Measurements from ENCODE around the gene PDE12. TPM values are rescaled to one million over a fixed set of nuclear protein-coding genes. Genes with fewer than 3 reads are reported as not detected.
"Not testable (repeated sequence)": the region's sequence is repeated elsewhere in the genome, so short reads cannot be mapped to it uniquely, and the experiment has no call there.

PDE12 gene
- total and polyA plus RNA-seq, 7 donors: 5.9 to 20.6 (median 16.3) TPM

DNA sequence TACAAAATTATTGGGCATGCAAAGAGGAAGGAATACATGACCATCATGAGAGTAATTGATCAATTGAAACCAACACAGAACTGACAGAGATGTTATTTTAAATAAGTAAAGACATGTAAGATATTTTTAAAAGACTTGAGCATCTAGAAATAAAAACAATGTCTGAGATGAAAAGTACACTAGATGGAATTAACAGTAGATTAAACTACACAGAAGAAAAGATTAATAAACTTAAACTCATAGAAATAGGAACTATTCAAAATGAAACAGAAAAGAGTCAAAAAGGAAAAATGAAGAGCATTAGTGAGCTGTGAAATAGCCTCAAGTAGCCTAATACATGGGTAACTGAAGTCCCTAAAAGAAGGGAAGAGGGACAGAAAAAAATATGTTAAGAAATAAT is 49.6 kb downstream of the PDE12 start:
- Histone ChIP-seq H3K9me3 (peaks cover 6% of the 10 kb centered on the region), H3K27ac (no peak overlapping the region), H3K4me1 (no peaks in the 10 kb centered on the region), H3K36me3 (ENCODE audit: insufficient read depth in 1 of 2, low read depth in 1 of 2) (peaks cover 0 to 8% of the 10 kb centered on the region in 2 donors), H3K4me3 (no peak overlapping the region), H3K27me3 (ENCODE audit: insufficient read depth in 3 of 3, low read length in 2 of 3) (no peaks in the 10 kb centered on the region)
- TF ChIP-seq CTCF (IDR thresholded peaks at IDR 0.05): no peak
- no peak for ATAC-seq
- intact Hi-C loops (cut with DNase I): no loop called here
- DNase-seq: no peak

GRCh38 chr3:57611870-57612269 is 55.8 kb downstream of the PDE12 start:
- ATAC-seq: not testable (repeated sequence)

DNA sequence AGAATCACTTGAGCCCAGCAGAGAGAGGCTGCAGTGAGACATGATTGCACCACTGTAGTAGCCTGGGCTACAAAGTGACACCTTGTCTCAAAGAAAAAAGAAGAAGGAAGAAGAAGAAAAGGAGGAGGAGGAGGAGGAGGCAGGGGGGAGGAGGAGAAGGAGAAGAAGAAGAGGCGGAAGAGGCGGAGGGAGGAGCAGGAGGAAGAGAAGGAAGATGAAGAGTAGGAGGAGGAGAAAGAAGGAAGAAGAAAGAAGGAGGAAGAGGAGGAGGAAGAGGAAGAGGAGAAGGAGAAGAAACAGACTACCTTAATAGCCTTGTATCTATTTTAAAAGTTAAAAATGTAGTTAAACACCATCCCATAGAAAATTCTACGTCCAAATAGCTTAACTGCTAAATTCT is 60.2 kb downstream of the PDE12 start:
- 63 to 90% (median 77%) methylated on average over 3 of the region's 3 CpGs for WGBS, 3 donors
- DNase-seq: no peak
- Histone ChIP-seq H3K4me3 (no peak overlapping the region), H3K27me3 (ENCODE audit: insufficient read depth in 3 of 3, low read length in 2 of 3) (no peaks in the 10 kb centered on the region), H3K27ac (no peak overlapping the region), H3K4me1 (no peaks in the 10 kb centered on the region), H3K36me3 (ENCODE audit: insufficient read depth in 1 of 2, low read depth in 1 of 2) (no peaks in the 10 kb centered on the region), H3K9me3 (no peaks in the 10 kb centered on the region)
- intact Hi-C loops (cut with DNase I): no loop called here
- no peak for ATAC-seq
- TF ChIP-seq CTCF (IDR thresholded peaks at IDR 0.05): no peak

More at GRCh38 chr3:57611870-57612269, 55.8 kb downstream of the PDE12 start:
- H3K27ac ChIP-seq; H3K4me1 ChIP-seq; H3K36me3 ChIP-seq (ENCODE audit: insufficient read depth in 1 of 2, low read depth in 1 of 2); DNase-seq; H3K27me3 ChIP-seq (ENCODE audit: insufficient read depth in 3 of 3, low read length in 2 of 3); H3K9me3 ChIP-seq; H3K4me3 ChIP-seq; intact Hi-C loops (cut with DNase I): not testable (repeated sequence)
- WGBS, 3 donors: 96 to 97% (median 97%) methylated on average over 4 to 5 of the region's 5 CpGs

Other genes with a start within 250 kb of the PDE12 start
- under 1 TPM; 0.04 to 0.34 (median 0.08) TPM for gene DNAH12, start 11.9 kb upstream of the PDE12 start, total RNA-seq
- under 1 TPM in 2 of 3 donors, not detected in 1; under 0.01 to 0.27 TPM for gene DNAH12, start 11.9 kb upstream of the PDE12 start, polyA plus RNA-seq
- gene ARF4, start 41.1 kb downstream of the PDE12 start, total RNA-seq: 10 to 100 TPM; 37.7 to 76.7 (median 44.7) TPM
- gene ARF4, start 41.1 kb downstream of the PDE12 start, polyA plus RNA-seq: 100 to 1,000 TPM in 1 of 3 donors, 10 to 100 TPM in 2; 54.3 to 127 (median 96.1) TPM
- 10 to 100 TPM; 10.4 to 11.3 (median 10.5) TPM for gene DENND6A, start 136.8 kb downstream of the PDE12 start, total RNA-seq
- gene DENND6A, start 136.8 kb downstream of the PDE12 start, polyA plus RNA-seq: 1 to 10 TPM; 4.5 to 6.0 (median 5.6) TPM
- gene SLMAP, start 200.0 kb downstream of the PDE12 start, total RNA-seq: 100 to 1,000 TPM; 106 to 180 (median 124) TPM
- gene SLMAP, start 200.0 kb downstream of the PDE12 start, polyA plus RNA-seq: 10 to 100 TPM; 31.2 to 82.4 (median 40.6) TPM